Measurements from ENCODE around the gene SUZ12. TPM values are rescaled to one million over a fixed set of nuclear protein-coding genes. Genes with fewer than 3 reads are reported as not detected.
A peak's percentile ranks its signal among the peaks of the same experiment; 100 is the strongest.

Gene SUZ12
- polyA plus RNA-seq, 1 of the 3 experiments (the other 2 are of a cell fraction), result 6.3 TPM

DNA sequence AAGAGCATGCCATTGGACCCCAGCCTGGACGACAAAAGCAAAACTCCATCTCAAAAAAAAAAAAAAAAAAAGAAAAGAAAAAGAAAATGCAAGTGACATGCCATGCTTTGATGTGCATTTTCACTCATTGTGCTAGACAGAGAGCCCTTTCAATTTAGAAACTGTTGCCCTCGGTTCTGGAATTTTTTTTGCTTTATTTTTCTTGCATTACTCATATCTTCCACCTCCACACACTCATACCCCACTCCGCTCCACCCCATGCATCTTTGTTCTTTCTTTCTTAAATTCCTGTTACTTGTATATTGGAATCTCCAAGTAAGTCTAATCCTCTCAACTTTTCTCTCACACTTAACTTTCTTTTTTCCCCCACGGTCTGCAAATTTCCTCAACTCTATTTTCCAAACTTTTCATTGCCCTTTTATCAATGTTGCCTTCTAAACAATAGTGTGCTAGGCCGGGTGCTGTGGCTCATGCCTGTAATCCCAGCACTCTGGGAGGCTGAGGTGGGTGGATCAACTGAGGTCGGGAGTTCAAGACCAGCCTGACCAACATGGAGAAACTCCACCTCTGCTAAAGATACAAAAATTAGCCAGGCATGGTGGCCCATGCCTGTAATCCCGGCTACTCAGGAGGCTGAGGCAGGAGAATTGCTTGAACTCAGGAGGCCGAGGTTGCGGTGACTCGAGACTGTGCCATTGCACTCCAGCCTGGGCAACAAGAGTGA is 16.8 kb upstream of the SUZ12 start:
- H3K9ac ChIP-seq, result peak overlapping the region; percentile 39; the same call in 1 of the 2 replicates
- TF ChIP-seq FOSL2 (IDR thresholded peaks at IDR 0.05; ENCODE audit: borderline replicate concordance, low read depth), result peak; percentile 48; the same call in 1 of the 2 replicates
- TF ChIP-seq, protein P1, sequence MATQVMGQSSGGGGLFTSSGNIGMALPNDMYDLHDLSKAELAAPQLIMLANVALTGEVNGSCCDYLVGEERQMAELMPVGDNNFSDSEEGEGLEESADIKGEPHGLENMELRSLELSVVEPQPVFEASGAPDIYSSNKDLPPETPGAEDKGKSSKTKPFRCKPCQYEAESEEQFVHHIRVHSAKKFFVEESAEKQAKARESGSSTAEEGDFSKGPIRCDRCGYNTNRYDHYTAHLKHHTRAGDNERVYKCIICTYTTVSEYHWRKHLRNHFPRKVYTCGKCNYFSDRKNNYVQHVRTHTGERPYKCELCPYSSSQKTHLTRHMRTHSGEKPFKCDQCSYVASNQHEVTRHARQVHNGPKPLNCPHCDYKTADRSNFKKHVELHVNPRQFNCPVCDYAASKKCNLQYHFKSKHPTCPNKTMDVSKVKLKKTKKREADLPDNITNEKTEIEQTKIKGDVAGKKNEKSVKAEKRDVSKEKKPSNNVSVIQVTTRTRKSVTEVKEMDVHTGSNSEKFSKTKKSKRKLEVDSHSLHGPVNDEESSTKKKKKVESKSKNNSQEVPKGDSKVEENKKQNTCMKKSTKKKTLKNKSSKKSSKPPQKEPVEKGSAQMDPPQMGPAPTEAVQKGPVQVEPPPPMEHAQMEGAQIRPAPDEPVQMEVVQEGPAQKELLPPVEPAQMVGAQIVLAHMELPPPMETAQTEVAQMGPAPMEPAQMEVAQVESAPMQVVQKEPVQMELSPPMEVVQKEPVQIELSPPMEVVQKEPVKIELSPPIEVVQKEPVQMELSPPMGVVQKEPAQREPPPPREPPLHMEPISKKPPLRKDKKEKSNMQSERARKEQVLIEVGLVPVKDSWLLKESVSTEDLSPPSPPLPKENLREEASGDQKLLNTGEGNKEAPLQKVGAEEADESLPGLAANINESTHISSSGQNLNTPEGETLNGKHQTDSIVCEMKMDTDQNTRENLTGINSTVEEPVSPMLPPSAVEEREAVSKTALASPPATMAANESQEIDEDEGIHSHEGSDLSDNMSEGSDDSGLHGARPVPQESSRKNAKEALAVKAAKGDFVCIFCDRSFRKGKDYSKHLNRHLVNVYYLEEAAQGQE (IDR thresholded peaks at IDR 0.05; ENCODE audit: low read depth, low read length), result no peak
- TF ChIP-seq, protein P2, sequence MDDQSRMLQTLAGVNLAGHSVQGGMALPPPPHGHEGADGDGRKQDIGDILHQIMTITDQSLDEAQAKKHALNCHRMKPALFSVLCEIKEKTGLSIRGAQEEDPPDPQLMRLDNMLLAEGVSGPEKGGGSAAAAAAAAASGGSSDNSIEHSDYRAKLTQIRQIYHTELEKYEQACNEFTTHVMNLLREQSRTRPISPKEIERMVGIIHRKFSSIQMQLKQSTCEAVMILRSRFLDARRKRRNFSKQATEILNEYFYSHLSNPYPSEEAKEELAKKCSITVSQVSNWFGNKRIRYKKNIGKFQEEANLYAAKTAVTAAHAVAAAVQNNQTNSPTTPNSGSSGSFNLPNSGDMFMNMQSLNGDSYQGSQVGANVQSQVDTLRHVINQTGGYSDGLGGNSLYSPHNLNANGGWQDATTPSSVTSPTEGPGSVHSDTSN (IDR thresholded peaks at IDR 0.05), result peak; percentile 24; the same call in 1 of the 2 replicates
- TF ChIP-seq MXI1 (IDR thresholded peaks at IDR 0.05; ENCODE audit: low read depth, low read length), result no peak
- TF ChIP-seq, protein P3, sequence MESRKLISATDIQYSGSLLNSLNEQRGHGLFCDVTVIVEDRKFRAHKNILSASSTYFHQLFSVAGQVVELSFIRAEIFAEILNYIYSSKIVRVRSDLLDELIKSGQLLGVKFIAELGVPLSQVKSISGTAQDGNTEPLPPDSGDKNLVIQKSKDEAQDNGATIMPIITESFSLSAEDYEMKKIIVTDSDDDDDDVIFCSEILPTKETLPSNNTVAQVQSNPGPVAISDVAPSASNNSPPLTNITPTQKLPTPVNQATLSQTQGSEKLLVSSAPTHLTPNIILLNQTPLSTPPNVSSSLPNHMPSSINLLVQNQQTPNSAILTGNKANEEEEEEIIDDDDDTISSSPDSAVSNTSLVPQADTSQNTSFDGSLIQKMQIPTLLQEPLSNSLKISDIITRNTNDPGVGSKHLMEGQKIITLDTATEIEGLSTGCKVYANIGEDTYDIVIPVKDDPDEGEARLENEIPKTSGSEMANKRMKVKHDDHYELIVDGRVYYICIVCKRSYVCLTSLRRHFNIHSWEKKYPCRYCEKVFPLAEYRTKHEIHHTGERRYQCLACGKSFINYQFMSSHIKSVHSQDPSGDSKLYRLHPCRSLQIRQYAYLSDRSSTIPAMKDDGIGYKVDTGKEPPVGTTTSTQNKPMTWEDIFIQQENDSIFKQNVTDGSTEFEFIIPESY (IDR thresholded peaks at IDR 0.05; ENCODE audit: borderline replicate concordance, low read depth), result no peak
- no peak for TF ChIP-seq TCF12 (IDR thresholded peaks at IDR 0.05)
- peaks cover 24% of the 10 kb centered on the region for H3F3A ChIP-seq (replicated peaks; ENCODE audit: insufficient read depth)
- no peaks in the 10 kb centered on the region for H3K79me2 ChIP-seq (ENCODE audit: insufficient read depth)
- H3K4me3 ChIP-seq (ENCODE audit: low read depth in 2 of 2, low read length in 1 of 2), result no peak overlapping the region
- no peaks in the 10 kb centered on the region for H3K36me3 ChIP-seq (replicated peaks in 1 of 2; ENCODE audit: control insufficient read depth in 1 of 2, insufficient read depth in 2 of 2, low read length in 1 of 2)
- H3K9me2 ChIP-seq, result no peaks in the 10 kb centered on the region
- no peaks in the 10 kb centered on the region for H3K9me3 ChIP-seq
- POLR2A ChIA-PET, result interaction anchor here (0.7 kb wide), 1 partner anchor 236 kb away, joined by 5 read pairs; no protein-coding TSS in a partner anchor
- CTCF ChIA-PET, result no interaction called here
- H3K4me2 ChIP-seq, result peak overlapping the region; percentile 14
- peak overlapping the region in 1 of 2 experiments; percentile 74; a peak in 2 of 4 replicates for H3K27ac ChIP-seq (ENCODE audit: low read depth in 2 of 2, low read length in 1 of 2)
- H2AFZ ChIP-seq (ENCODE audit: low read depth), result peak overlapping the region; percentile 65; the same call in 1 of the 2 replicates
- H3K4me1 ChIP-seq (ENCODE audit: control insufficient read depth in 1 of 2, insufficient read depth in 2 of 2, low read depth in 1 of 2, low read length in 1 of 2), result 0 out of 4 replicates have a peak, but pooled peaks cover 0 to 5% of the 10 kb centered on the region in 2 experiments
- DNase-seq, result no peak
- H3K27me3 ChIP-seq (ENCODE audit: insufficient read depth), result no peaks in the 10 kb centered on the region
- no peaks in the 10 kb centered on the region for H4K20me1 ChIP-seq (ENCODE audit: insufficient read depth)
- WGBS (ENCODE audit: low lambda C conversion rate), result 66% methylated on average over 10 of the region's 10 CpGs

DNA sequence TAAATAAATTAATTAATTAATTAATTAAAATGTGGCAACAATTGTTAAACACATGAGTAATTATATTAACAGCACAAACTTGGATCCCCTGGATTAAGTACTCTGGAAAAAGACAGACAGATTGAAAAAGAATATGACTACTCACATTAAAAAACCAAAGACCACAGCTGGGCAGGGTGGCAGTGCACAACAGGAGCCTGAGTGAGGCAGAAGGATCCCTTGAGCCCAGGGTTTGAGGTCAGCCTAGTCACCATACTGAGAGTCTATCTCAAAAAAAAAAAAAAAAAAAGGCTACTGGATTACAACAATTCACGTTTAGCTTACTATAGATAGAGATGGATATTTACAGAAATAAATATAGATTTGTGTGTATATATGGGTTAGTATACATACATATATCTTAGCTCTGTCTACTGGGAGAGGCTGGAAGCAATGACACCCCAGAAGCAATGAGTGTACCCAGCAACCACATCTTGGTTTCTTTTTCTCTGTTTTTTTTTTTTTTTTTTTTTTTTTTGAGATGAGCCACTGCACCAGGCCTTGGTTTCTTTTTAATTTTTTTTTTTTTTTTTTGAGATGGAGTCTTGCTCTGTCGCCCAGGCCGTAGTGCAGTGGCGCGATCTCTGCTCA is 10.6 kb upstream of the SUZ12 start:
- H3K4me2 ChIP-seq, result no peak overlapping the region
- no peak for DNase-seq
- peaks cover 8% of the 10 kb centered on the region for H3F3A ChIP-seq (replicated peaks; ENCODE audit: insufficient read depth)
- CTCF ChIA-PET, result interaction anchor here (0.6 to 2.8 kb wide), 4 partner anchors 12 to 31 kb away, joined by 3 to 10 read pairs (median 4); no protein-coding TSS in a partner anchor
- POLR2A ChIA-PET, result no interaction called here
- WGBS (ENCODE audit: low lambda C conversion rate), result 93% methylated on average over 5 of the region's 5 CpGs
- no peaks in the 10 kb centered on the region for H3K9me3 ChIP-seq
- no peaks in the 10 kb centered on the region for H3K79me2 ChIP-seq (ENCODE audit: insufficient read depth)
- no peak overlapping the region for H3K4me3 ChIP-seq (ENCODE audit: low read depth in 2 of 2, low read length in 1 of 2)
- H3K9ac ChIP-seq, result no peak overlapping the region
- H3K9me2 ChIP-seq, result no peaks in the 10 kb centered on the region
- H2AFZ ChIP-seq (ENCODE audit: low read depth), result no peak overlapping the region
- H3K27me3 ChIP-seq (ENCODE audit: insufficient read depth), result no peaks in the 10 kb centered on the region
- H3K27ac ChIP-seq (ENCODE audit: low read depth in 2 of 2, low read length in 1 of 2), result no peak overlapping the region
- no peaks in the 10 kb centered on the region for H3K4me1 ChIP-seq (ENCODE audit: control insufficient read depth in 1 of 2, insufficient read depth in 2 of 2, low read depth in 1 of 2, low read length in 1 of 2)
- H4K20me1 ChIP-seq (ENCODE audit: insufficient read depth), result no peaks in the 10 kb centered on the region
- no peaks in the 10 kb centered on the region for H3K36me3 ChIP-seq (replicated peaks in 1 of 2; ENCODE audit: control insufficient read depth in 1 of 2, insufficient read depth in 2 of 2, low read length in 1 of 2)
- TF ChIP-seq TCF12 (IDR thresholded peaks at IDR 0.05) (no peak), NRF1 (IDR thresholded peaks at IDR 0.05; ENCODE audit: low read depth, low read length) (no peak), RAD21 (IDR thresholded peaks at IDR 0.05; ENCODE audit: low read length) (no peak), FOSL2 (IDR thresholded peaks at IDR 0.05; ENCODE audit: borderline replicate concordance, low read depth) (no peak), RCOR1 (IDR thresholded peaks at IDR 0.05; ENCODE audit: low read length) (no peak), TAF1 (IDR thresholded peaks at IDR 0.05; ENCODE audit: borderline replicate concordance, low read depth, low read length) (no peak), GABPA (IDR thresholded peaks at IDR 0.05; ENCODE audit: low read depth) (no peak), TEAD4 (IDR thresholded peaks at IDR 0.05; ENCODE audit: borderline replicate concordance, insufficient read depth) (no peak), CHD2 (IDR thresholded peaks at IDR 0.05; ENCODE audit: low read length, partially characterized antibody) (no peak)
- TF ChIP-seq, protein P1 (IDR thresholded peaks at IDR 0.05; ENCODE audit: low read depth, low read length), result no peak
